HG03558 (cell line): ENCODE results near the gene RNF34.
A peak's percentile ranks its signal among the peaks of the same experiment; 100 is the strongest.
"Not testable (repeated sequence)": the region's sequence is repeated elsewhere in the genome, so short reads cannot be mapped to it uniquely, and the experiment has no call there.

Source experiments
- ATAC-seq: cut with Tn5 transposase; IDR thresholded peaks from one replicate; pipeline ENCODE4 v1.9.1; 2021; ENCODE audit warnings: moderate number of reproducible peaks; ENCODE audit not compliant: unreplicated experiment; ENCODE audit errors: extremely low read depth

Gene RNF34

GRCh38 chr12:121384891-121385290 is 15.0 kb upstream of the RNF34 start:
- ATAC-seq, result not testable (repeated sequence)

- ATAC-seq, result no peak
Measured at GRCh38 chr12:121388421-121388981, 11.4 kb upstream of the RNF34 start.

- ATAC-seq, result no peak
Measured at GRCh38 chr12:121390856-121391255, 9.1 kb upstream of the RNF34 start.

GRCh38 chr12:121391619-121392324 is 8.1 kb upstream of the RNF34 start:
- ATAC-seq, result no peak

- ATAC-seq, result no peak
Measured at GRCh38 chr12:121392325-121392716, 7.6 kb upstream of the RNF34 start.

- no peak for ATAC-seq
Measured at GRCh38 chr12:121397521-121397920, 2.4 kb upstream of the RNF34 start.

GRCh38 chr12:121398355-121398754 is 1.6 kb upstream of the RNF34 start:
- no peak for ATAC-seq

GRCh38 chr12:121400332-121401139 is 618 bp downstream of the RNF34 start:
- peak; percentile 29 for ATAC-seq

GRCh38 chr12:121403721-121404120 is 3.8 kb downstream of the RNF34 start:
- ATAC-seq, result no peak

GRCh38 chr12:121404734-121405133 is 4.8 kb downstream of the RNF34 start:
- ATAC-seq, result no peak

- no peak for ATAC-seq
Measured at GRCh38 chr12:121405211-121405610, 5.3 kb downstream of the RNF34 start.

- no peak for ATAC-seq
Measured at GRCh38 chr12:121413917-121414316, 14.0 kb downstream of the RNF34 start.

GRCh38 chr12:121417847-121418246 is 17.9 kb downstream of the RNF34 start:
- ATAC-seq, result no peak

GRCh38 chr12:121420109-121420508 is 20.2 kb downstream of the RNF34 start:
- ATAC-seq, result no peak

GRCh38 chr12:121423253-121423652 is 23.3 kb downstream of the RNF34 start:
- ATAC-seq, result no peak

- no peak for ATAC-seq
Measured at GRCh38 chr12:121423682-121424623, 24.0 kb downstream of the RNF34 start.

- ATAC-seq, result no peak
Measured at GRCh38 chr12:121424624-121424975, 24.7 kb downstream of the RNF34 start.

GRCh38 chr12:121427556-121428050 is 27.7 kb downstream of the RNF34 start:
- no peak for ATAC-seq

- no peak for ATAC-seq
Measured at GRCh38 chr12:121428883-121429282, 29.0 kb downstream of the RNF34 start.

GRCh38 chr12:121430833-121431415 is 31.0 kb downstream of the RNF34 start:
- ATAC-seq, result no peak
